GM21526 (cell line): ENCODE data around the gene EPB41L2.

Experiments
- ATAC-seq: cut with Tn5 transposase; IDR thresholded peaks from one replicate; pipeline ENCODE4 v1.9.1; 2021; ENCODE audit warnings: moderate library complexity; ENCODE audit not compliant: unreplicated experiment, low FRiP score

The EPB41L2 gene

DNA sequence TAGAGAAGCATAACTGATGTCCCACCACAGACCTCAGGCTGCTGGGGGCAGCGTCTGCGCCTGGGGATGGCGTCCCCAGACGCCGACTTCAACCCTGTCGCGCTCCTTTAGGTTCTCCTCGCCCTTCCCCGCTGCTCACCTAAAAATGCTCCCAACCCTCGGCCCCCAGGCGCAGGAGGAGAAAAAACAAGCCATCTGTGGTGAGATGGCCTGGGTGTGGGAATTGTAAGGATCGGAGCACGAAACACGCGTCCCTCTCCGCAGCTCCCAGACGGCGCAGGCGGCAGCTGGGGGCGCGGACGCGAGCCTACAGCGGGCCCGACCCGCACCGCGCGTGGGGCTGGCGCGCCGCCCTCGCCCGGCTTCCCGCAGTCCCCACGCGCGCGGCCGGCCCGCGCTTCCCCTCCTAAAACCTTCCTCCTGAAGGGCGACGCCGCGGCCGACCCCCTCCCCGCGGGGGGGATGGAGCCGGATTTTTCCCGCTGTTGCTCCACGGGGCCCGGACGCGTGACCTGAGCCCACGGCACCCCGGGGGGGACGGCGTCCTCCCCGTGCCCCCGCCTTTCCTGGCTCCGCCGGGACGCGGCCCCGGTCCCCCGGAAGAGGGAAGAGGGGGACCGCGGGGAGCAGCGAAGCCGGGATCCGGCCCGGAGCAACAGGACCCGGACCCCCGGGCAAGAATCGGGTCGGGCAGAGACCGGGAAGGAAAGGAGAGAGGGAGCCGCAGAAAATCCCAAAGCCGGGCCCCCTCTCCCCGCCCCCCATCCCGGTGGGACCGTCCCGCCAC is 611 bp downstream of the EPB41L2 start:
- ATAC-seq: peak; percentile 36

DNA sequence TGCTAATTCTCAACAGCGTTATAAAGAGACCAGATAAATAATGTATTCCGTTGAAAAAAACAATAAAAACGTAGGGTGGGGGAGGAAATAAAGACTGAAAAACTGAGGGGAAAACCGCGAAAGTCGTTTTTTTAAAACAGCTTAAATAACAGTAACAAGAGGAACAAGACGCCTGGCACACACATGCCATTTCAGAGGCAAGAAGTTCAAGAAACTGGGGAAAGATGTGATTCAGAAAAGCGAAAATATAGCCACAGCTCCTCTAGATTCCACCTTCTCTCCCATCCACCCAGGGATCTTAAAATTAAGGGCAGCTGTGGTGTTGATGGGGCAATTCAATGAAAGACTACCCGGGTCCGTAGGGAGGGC is 1.3 kb downstream of the EPB41L2 start:
- ATAC-seq: no peak

DNA sequence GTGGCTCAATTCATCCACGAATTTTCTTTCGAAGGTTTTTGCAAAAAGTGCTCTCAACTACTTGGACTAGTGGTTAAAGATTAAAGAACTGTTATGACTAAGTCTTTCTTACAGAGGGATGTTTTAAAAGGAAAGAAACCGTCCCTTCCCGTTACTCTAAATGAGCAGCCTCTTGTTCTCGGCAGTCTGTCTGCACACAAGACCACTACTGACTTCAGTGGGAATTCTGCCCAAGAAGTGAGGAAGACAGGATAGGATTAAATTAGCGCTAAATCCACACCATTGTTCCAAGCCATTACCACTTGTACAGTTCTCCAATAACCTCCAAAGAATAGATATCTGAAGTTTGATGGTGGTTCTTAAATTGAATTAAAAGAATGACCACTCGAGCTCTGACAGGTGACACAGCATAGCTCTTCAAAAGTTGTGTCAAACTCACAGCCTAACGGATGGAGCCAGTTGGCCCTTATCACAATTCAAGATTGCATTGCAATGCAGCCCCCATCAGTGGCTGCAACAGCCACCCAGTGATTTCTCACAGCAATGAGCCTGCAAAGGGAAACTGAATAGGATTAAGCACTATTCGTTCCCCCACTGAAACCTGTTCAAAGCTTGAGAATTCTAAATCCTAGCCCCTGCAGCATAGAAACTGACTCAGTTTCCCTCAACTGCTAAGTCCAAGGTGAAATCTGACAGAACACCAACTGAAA is 1.8 kb downstream of the EPB41L2 start:
- no peak for ATAC-seq

DNA sequence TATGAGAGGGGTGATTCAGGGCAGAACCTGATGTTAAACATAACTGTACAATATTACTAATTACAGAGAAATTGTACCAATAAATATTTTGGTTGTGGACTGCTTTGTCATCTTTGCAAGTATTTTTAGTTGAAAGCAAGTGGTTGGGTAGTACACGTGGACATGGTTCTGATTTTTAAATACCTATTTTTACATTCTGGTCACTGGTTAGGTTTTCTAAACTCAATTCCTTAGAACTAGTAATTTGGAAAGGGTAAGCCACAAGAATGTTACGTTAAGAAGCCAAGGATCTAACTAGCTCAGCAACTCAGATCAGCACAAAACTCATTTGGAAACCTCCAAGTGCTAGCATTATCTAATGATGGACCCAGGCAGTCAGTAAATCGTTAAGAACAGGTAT is 2.7 kb downstream of the EPB41L2 start:
- no peak for ATAC-seq

DNA sequence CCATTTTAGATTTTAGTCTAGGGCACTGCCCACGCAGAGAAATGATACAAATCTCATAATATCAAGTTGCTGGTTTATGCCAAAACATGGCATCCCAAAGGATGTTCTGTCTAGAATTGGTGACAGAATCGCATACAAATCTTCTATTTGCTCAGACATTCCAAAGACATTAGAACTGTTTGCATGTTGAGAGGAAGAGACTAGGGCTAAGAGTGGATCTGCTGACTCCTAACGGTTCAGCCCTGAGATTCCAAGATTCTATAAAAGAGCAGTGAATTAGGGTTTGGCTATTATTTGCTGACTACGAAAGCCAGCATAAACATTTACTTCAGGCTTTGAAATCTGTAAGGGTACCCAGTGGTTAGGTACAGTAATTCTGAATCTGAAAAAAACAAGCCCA is 3.6 kb downstream of the EPB41L2 start:
- no peak for ATAC-seq

DNA sequence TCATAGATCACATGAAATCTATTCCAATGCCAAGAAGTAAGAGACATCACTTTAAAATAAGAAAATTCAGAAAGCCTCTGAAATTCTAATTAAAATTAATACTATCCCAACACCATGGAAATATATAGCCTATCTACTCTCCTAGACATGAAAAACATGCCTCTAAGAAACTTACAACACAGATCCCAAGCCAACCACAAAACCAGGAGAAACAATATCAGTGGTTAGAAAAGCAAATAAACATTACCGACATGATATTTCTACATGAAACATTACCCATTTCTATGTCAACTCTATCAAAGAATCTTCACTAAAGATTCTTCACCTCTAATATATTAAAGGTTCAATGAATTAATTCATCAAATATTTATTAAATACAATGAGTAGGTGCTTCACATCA is 4.8 kb downstream of the EPB41L2 start:
- ATAC-seq: no peak

DNA sequence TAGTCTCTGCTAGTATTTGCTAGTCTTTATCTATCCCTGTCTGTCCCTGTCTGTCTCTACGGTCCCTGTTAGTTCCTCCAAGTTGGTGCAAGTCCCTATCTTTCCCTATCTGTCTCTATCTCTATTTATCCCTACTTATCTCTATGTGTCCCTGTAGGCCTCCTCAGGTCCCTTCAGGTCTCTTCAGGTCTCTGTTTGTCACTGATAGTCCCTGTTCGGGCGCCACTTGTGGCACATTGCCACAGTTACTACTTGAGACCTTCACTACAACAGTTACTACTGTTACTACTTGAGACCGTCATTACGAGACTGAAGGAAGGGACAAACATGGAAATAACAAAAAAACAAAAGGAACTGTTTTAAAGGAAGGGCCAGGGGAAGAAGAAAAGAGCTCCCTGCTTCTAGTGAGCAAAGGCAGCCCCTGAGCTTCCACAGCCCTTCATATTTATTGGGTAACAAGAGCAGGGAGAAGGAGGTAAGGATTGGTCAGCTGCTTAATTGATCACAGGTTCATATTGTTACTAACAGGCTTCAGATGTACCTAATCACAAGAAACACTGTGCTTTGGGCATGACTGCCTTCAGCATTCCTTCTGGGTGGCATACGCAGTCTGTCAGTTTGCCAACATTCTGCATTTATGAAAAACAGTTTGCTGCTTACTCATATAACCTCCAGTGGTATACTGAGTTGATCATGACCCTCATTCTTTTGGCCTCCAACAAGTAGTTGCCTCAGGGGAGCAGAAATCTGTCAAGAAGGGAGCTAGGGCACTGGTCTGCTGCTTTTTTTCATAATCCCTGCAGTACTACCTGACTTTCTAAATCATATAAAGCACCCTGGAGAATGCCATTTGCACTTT is 8.4 kb downstream of the EPB41L2 start:
- ATAC-seq: no peak

DNA sequence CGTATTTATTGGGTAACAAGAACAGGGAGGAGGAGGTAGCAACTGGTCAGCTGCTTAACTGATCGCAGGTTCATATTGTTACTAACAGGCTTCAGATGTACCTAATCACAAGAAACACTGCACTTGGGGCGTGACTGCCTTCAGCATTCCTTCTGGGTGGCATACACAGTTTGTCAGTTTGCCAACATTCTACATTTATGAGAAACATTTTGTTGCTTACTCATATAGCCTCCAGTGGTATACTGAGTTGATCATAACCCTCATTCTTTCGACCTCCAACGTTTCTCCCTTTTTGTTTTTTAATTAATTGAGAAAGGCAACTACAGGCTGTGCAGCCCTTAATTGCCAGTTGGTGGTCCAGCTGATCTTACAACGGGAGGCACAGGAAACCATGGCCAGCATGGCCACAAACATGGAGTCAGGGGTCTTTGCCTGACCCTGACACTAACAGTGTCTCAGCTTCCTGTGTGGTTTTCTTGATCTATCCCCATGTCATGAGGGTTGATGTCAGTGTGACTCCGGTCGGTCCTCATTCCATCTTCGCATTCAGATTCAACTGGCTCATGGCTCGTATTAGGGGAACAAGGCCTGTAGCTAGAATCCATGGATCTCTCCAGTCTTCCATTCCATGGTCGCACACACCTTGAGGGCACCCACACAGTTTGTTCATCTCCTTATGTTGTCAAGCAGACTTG is 9.4 kb downstream of the EPB41L2 start:
- no peak for ATAC-seq

DNA sequence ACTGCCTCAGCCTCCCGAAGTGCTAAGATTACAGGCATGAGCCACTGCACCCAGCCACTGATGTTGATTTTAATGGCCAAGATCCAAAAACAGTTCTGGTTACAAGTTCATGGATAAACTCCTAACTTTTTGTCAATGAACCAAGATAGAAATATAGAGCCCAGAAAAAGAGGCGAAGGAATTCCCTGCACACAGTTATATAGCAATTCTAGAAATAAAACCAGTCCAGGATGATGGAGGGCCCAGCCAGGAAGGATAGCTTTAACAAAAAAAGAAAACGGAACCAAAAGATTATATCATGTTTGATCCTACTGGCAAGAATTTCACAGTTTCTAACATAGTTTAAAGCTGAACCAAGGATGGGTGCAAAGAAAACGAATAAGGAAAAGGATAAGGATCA is 10.9 kb downstream of the EPB41L2 start:
- no peak for ATAC-seq

DNA sequence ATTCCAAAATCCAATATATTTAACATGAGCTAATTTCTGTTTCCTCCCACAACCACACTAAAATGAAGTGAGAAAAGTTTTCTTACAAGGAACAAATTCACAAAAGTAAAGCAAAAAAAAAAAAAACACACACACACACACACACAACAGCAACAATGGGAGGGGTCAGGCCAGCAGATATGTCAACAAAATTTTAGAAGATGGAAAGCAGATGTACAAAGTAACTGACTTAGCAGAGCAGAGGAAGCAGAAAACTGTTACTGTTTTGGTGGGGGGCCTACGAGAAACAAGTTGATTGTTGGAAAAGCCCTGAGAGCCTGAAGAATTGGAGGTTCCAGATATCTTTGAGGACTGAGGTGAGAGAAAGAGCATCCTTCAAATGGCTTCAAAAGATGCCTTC is 11.7 kb downstream of the EPB41L2 start:
- no peak for ATAC-seq

DNA sequence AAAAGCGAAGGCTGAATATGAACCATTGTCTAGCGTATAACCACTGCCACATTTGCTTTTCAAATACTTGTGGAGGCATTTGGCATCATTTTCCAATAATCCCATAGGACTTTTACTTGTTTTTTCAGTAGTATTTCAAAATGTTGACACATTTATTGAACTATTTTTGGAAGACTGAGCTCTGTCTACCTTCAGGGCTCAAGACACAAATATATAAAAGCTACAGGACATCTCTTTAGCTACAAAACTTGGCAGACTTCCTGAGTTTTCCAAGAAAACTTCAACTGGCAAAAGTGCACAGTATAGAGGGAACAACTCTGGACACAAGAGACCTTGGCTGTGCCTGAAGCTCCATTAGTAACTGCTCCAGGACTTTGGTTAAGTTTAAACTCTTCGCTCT is 13.4 kb downstream of the EPB41L2 start:
- no peak for ATAC-seq

DNA sequence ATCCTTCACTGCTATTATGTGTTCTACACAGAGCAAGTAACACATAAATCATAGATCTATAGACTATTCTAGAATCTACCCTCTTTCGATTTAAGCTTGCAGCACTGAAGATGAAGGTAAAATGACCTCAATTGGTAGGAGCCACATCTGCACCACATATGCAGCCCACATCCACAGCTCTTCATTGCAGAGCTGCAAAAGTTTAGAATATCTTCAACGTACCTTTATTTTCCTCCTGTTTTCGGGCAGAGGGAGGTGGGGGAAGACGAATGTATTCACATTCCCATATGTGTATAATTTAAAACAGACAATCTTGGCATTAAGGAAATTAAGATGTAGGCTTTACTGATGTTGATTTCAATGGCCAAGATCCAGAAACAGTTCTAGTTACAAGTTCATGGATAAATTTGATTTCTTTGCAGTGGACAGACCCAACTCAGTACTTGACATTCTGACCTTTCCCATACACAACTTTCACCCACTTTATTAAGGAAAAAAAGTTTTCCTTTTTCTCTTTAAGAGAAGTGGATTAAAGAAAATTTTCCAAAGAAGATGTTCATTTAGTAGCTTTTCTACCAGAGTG is 14.0 kb downstream of the EPB41L2 start:
- no peak for ATAC-seq

DNA sequence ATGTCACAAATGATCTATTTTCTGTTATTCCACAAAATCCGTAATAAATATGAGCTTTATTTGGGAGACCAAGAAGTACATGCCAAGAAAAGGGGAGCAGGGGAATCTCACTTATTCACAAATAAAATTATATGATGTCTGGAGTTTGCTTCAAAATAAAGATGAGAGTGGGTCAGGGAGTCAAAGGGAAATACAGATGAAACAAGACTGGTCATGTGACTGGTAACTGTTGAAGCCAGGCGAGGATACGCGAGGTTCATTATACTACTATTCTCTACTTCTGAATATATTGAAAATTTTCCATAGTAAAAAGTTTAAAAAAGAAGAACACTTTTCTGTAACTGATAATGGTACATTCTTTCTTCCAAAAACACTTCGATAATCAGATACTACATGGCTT is 14.6 kb downstream of the EPB41L2 start:
- ATAC-seq: no peak

DNA sequence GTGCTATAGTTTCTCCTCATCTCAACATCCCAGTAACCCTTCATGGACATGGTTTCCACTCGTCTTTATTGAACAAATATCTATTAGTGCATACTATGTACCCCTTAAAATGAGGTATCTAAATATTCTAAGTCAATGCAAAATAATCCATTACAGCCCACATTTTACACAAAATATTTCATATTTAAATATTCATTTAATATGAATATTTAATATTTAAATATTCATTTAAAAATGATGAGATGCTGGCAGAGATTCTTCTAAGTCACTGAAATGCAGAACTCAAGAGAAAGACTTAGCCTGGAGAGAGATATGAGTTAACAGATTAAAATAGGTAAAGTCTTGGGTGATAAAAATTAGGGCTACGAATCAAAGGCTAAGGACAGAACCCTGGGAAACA is 17.9 kb downstream of the EPB41L2 start:
- no peak for ATAC-seq

DNA sequence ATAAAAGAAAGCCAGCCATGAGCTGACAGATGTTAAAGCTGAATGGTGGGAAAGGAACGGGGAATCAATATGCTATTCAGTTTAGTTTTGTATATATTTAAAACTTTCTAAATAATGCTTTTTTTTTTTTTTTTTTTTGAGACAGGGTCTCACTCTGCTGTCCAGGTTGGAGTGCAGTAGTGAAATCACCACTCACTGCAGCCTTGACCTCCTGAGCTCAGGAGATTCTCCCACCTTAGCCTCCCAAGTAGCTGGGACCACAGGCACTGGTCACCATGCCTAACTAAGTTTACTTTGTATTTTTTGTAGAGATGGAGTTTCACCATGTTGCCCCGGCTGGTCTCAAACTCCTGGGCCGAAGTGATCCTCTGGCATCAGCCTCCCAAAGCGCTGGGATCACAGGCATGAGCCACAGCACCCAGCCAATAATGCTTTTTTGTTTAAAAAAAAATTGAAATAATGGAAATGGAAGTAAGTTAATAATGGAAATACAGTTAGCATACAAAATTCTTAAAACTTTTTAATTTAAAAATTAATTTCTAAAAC is 19.1 kb downstream of the EPB41L2 start:
- no peak for ATAC-seq

DNA sequence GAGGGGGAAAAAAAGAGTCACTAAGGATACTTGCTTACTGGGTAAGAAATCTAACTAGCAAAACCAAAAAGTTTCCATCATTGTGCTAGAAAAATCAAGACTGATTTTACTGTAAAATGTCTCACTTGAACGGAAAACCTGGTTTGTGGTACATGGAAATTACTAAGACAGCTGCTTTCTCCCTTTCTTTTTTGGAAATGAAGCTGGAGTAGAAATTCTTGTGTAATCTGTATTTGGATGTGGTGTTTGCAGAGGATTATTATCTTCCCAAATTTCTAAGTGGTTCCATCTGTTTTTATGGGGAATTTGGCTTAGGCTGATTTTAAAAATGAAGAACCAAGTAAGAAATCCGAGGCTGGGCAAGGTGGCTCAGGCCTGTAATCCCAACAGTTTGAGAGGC is 20.4 kb downstream of the EPB41L2 start:
- ATAC-seq: no peak

DNA sequence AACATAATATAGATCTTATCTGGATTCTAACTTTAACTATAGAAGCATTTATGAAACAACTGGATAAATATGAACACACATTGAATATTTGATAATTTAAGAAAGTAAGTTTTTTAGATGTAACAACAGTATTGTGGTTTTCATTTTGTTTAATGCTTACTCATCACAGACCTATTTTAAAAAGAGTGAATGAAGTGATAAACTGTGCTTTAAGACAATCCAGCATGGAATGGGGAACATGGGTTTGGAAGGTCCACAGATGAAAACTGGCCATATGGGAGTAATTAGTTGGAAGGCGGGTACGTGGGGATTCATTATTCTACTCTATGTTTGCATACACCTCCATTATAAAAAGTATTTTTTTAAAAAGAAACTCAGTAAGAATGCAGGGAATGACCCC is 21.2 kb downstream of the EPB41L2 start:
- no peak for ATAC-seq

DNA sequence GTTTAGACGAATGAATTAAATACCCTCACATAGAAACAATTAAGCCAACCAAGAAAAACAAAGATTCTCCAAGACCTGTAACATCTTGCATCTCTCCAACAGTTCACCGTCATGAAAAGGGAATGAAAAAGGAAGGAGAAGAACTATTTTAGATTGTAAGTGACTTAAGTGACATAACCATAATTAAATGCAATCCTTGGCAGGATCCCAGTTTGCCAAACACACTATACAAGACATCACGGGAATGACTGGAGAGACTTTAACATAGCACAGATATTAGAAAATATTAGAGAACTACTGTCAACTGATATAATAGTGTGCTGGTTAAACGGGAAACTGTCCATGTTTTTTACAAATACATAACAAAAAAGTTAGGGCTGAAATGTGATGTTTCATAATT is 22.2 kb downstream of the EPB41L2 start:
- ATAC-seq: no peak

DNA sequence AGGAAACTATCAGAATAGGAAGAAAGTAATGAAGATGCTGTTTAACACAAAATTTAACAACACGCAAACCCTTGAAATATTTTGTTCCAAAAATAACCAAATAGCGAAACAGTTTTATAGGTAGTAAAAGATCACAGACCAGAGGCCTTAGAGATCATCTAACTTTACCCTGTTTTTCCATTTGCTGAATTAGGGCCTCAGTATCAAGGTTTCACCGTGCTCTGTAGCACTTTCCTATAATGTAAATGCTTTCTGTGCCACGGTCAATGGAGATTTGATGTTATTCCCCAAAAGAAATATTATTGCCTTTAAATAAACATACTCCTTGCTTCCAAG is 23.7 kb downstream of the EPB41L2 start:
- no peak for ATAC-seq

DNA sequence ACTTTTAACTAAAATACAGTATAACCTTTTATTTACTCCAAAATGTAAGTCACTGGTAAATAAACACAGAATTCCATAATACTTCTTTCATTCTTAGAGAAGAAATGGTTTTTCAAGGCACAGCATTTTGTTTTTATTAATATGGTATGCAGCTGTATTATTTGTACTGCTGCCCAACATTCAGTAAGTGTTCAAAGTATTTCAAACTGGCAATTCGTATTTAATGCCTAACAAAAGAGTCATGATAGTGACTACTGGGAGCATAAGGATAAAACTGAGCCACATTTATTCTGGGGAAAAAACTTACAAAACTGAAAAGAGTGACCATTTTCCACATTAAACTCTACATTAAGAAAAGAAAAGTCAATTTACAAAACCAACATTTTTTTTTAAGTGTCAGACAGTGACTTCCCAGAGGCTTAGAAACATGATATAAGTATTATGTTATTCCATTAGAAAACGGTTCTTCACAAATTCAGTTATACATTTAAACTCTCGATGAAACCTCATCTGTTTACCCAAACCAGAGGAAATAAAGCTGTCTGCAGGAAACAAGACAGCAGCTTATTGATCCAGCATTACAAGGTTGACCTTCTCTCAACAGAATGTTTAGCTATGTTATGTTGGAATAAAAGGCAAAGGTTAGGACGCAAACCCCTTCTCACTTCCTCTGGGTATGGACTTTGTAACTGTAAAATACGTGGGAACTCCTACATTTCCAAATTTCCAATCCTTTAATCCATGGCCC is 24.3 kb downstream of the EPB41L2 start:
- no peak for ATAC-seq
